Activated T-cell treated with anti-CD3 and anti-CD28 coated beads for 48 hours (primary cell): ENCODE results near the gene GMEB2.

ENCODE experiments used
- DNase-seq: peaks from one replicate; pipeline ENCODE4 v3.0.0-alpha.2; 2020; ENCODE audit warnings: low read depth

The GMEB2 gene

DNA sequence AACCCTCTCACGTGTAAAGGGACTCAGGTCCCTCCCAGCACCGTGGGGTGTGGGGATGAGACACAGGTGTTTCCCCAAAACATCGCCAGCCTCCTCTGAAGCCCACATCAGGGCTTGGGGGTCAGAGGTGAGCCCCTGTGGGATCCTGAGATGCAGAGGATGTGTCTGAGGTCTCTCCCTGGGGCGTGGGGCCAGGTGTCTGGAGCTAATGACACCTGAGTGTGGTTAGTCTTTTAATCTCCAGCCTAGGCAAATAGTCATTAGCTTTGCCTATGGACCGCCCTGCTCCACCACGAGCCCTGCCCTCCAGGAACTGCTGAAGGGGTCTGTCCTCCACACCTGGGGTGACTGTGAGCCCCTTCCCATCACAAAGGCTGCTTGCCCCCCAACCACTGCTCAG, 81.1 kb downstream of the GMEB2 start:
- no peak for DNase-seq

DNA sequence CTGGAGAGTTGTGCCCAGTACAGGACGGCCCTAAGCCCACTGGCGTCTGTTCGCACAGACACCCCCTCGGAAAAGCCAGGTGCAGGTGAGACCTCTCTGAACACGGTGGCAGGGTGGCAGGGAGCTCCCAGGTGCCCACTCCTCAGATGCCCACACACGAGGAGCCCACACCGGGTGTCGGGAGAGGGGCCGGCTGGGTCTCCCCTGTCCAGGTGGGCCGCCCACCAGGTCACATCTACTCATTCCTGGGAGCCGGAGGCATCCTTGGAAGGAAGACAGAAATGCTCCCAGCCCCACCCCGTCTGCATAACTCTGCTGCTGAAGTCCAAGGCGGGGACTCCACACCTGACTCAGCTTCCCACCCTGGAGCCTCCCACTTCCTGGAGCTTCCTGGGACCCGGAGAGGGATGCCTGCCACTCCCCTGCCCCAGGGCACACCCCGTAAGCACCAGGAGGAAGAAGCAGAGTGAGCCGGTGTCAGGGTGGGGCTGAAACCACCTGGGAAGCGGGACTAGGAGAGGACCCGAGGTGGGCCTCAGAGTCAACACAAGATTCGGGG, 81.9 kb downstream of the GMEB2 start:
- DNase-seq: no peak

DNA sequence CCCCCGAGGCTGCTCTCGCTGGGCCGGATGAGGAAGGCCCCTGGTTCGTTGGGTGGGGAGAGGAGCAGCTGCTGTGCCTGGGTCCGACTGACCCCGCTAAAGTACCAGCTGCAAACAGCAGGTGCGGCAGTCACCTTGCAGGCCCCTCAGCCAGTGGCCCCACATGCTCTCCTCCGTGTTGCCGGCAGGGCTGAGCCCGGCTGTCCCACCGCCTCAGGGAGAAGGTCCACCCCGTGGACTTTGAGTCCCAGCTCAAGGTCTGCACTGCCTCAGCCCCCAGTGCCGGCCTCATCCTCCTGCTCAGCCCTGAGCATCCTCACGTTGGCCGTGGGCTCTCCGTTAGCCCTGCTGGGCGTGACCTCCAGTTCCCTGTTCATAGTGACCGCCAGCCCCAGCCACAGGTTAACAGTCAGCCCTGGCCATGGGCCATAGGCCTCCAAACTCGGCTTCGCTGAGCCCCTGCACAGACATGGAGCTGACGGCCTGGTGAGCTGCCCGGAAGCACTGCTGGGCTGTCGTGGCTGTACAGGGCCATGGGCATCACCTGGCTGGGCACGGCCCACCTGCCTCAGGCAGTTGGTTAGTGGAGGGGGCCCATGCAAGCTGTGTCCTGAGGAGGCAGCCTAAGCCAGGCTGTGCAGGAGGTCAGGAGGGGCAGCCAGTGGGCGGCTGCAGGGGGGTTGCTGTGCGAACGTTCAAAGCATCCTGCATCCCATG, 82.5 kb downstream of the GMEB2 start:
- DNase-seq: no peak

DNA sequence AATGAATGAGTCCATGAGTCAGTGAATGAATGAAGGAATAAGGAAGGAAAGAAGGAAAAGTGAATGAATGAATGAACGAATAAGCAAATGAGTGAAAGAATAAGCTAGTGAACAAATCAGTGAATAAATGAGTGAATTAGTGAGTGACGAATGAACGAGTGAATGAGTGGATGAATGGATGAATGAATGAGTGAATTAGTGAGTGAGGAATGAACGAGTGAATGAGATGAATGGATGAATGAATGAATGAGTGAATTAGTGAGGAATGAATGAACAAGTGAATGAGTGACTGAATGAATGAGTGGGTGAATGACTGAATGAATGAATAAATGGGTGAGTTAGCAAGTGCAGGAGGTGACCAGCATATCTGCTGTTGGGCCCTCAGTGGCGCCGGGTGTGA, 83.2 kb downstream of the GMEB2 start:
- DNase-seq: no peak

DNA sequence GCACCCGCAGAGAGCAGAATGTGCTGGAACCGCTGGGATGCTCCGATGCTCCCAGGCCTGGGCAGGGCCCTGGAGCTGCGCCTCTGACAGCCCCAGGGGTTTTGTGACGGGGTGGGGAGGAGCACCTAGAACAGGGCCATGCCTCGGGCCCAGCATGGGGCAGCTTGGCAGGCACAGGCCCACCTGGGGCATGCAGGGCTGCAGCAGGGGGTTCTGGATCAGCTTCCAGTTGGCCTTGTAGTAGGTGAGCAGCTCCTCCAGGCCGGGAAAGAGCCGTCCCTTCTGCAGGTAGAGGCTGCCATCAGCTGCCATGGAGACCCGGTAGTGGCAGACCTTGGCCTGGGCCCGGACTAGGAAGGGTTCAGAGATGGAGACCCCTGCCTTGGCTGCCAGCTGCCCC, 83.8 kb downstream of the GMEB2 start:
- no peak for DNase-seq

DNA sequence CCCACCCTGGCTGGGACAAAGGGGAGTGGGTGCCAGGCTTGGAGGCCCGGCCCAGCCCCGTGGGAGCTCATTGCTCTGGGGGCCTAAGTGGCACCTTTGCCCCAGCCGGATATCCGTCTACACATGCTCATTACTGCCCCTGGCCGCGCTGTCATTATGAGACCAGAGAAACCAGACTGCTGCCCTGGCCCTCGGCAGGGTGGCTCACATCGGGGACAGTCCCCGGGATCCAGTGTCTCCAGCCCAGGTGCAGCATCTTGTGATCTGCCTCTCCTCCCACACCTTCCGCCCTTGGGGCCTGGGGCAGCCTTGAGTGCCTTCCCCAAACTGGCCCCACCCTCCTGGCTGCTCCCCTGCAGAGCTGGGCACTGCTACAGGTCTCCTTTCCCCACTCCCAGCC, 84.2 kb downstream of the GMEB2 start:
- no peak for DNase-seq

DNA sequence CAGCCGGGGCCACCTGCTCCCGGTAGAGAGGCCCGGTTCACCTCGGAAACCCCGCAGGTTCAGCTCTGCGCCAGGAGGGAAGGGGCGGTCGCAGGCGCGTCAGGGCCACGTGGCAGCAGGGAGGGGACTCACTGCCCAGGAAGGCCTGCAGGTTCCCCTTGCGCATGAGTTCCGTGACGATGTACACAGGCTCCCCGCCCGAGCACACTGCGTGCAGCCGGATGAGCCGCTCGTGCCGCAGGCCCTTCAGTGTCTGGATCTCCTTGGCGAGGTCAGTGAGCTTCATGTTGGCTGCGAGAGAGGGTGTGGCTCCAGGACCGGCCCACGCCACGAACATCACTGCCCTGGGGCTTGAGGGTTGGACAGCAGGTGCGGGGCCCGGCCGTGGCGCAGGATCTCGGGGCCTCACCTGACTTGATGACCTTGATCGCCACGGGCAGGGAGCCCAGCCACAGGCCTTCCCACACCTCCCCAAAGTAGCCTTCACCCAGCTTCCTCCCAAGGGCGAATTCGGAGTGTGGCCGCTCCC, 84.8 kb downstream of the GMEB2 start:
- DNase-seq: no peak

DNA sequence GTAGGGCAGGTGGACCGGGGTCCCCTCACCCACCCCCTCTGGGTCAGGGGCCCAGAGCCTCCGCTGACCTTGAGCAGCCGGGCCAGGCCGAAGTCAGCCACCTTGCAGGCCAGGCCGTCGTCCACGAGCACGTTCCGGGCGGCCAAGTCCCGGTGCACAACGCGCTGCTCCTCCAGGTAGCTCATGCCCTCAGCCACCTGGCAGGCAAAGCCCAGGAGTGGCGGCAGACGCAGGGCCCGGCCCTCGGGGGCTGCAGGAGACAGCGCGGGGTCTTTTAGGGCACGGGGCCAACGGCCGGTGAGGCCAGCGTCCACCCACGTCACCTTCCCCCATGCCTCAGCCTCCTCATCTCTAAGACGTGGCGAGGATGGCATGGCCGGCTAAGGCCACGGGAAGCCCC, 85.5 kb downstream of the GMEB2 start:
- no peak for DNase-seq

DNA sequence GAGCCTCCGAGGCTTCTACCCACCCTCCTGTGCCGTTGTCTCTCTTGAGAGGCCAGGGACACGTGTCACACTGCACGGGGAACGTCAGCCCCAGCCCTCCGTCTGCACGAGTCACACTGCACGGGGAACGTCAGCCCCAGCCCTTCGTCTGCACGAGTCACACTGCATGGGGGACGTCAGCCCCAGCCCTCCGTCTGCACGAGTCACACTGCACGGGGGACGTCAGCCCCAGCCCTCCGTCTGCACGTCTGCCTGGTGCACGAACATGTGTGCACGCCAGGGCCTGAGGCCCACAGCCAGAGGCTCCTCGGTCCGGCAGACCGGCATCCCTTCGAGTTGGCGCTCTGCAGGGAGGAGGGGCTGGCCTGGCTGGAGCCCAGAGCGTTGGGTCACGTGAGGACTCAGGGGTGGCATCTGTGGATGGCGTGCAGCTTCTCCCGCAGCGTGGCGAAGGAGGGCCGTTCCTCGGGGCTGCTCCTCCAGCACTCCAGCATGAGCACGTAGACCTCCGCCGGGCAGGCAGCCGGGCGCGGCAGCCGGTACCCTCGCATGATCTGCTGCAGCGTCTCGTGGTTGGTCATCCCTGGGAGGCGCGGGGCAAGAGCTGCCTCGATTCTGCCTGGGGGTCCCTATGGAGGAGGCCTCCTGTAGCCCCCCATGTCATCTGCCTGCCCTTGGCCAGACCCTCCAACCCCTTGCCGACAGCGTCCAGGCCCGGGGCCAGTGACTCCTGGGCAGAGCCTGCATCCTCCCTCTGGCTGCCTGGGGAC, 86.3 kb downstream of the GMEB2 start:
- no peak for DNase-seq

DNA sequence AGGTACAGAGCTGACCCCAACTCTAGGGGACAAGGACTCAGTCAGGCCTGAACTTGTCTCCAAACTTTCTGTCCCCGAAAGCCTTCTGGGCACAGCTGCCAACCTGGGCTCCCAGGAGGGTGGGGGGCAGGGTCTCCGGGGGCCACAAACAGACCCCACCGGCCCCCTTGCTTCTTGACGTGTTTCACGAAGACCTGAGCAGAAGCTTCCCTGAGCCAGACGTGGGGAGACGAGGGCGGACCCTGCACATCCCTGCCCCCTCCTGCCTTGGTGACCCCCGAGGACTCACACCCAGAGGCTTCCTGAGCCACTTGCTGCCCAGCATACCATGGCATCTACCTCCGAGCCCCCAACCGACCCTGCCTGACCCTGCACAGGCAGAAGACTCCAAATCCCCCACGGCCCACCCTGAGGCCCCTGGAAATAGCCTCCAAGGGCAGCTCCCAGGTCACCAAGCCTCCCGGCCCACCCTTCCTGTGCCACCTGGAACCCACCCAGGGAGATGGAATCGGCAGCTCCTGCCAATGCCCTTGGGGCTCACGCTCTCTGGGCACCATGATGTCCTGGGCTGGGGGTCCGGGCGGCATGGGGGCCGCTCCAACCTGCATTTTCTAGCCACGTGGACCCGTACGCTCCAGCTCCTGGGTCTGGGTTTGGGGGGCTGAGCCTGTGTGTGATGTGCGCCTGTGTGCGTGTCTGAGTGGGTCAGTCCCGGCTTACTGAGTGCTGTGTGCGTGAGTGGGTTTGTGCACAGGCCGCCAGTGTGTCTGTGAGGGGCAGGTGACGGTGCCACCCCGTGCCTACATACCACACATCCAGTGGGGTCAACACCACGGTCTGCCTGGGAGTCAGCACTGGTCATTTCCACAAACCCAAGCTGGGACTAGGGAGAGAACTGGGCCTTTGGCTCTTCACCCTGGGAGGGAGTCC, 87.2 kb downstream of the GMEB2 start:
- DNase-seq: no peak

DNA sequence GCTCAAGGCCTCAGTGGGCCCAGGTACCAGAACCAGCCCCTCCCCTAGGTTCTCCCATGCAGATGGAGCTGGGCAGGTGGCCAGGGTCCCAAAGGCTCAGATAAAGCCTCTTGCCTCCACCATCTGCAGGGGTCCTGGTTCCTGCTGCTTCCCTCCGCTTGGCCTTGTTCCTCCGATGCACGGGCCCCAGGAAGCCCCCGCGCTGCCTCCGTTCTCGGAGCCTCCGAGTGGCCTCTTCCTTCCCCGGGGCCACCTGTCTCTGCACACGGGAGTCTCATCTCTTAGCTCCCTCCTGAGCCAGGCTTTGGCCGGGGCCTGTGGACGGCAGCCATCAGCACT, 87.8 kb downstream of the GMEB2 start:
- no peak for DNase-seq

DNA sequence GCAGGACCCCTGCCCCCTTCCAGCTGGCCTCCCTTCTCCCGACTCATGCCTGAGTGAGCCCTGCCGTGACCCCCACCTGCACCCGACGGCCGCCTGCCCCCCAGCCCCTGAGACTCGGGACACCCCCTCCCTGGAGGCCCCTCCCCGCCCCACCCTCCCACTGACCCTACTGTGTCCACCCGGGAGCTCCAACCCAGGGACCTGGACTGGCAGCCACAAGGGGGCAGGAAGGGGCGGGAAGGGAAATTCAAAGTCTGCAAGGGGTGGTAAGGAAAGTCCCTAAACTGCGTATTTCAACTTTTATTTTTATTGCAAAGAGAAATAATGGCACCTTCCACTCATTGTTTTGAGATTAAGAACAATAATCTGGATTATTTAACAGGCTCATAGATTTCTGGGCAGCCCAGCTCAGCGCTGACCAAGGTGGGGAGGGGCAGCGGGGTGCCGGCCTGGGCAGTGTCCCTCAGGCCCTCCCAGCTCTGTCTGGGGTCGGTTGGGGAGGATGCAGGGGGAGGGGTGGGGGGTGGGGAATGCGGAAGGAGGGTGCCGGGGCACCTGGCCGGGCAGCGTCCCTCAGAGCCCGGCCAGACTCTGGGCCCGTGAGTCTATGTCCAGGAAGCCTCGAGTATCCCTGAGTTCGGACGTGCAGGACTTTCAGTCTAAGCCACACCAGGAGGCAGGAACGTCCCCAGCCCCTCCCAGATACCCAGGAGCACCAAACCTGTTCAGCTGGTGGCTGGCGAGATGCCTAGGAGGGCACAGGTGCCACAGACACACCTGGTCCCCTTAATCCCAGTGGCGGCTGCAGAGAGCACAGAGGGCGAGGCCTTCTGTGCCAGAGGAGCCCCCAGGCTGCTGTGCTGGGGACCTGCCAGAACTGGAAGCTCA, 88.5 kb downstream of the GMEB2 start:
- DNase-seq: no peak
